WTC11 (cell line): ENCODE measurements around the gene ANXA6. TPM values are rescaled to one million over a fixed set of nuclear protein-coding genes. Genes with fewer than 3 reads are reported as not detected.

Source experiments
- ATAC-seq: fragments of 200-7000 bp; cut with Tn5 transposase; 2 replicates; pipeline ENCODE4 v1.10.0; 2021; ENCODE audit warnings: mild to moderate bottlenecking, moderate library complexity
- CTCF ChIA-PET: fragments of 300-600 bp; sonication (Branson Sonifier 250); formaldehyde crosslinking; loops from one replicate; lab custom pipeline; 2021; ENCODE audit warnings: antibody characterized with exemption; lab: Charles Lee
- POLR2A ChIA-PET: fragments of 350-600 bp; sonication (Branson Sonifier 250); formaldehyde crosslinking; loops from one replicate; lab custom pipeline; 2021; ENCODE audit warnings: antibody characterized with exemption; lab: Charles Lee
- DNase-seq: peaks from one replicate; pipeline ENCODE4 v3.0.0; 2021; ENCODE audit warnings: low spot score
- H3K27ac Mint-ChIP-seq: 2 replicates; pipeline ENCODE4 v1.8.0; 2021; ENCODE audit warnings: mixed read lengths
- H3K27me3 Mint-ChIP-seq: 2 replicates; pipeline ENCODE4 v1.8.0; 2021; ENCODE audit warnings: low read depth, mild to moderate bottlenecking, moderate library complexity, mixed read lengths
- H3K36me3 Mint-ChIP-seq: 2 replicates; pipeline ENCODE4 v1.8.0; 2021; ENCODE audit warnings: mixed read lengths
- H3K4me1 Mint-ChIP-seq: 2 replicates; pipeline ENCODE4 v1.8.0; 2022; ENCODE audit warnings: mixed read lengths
- H3K4me3 Mint-ChIP-seq: 2 replicates; pipeline ENCODE4 v1.8.0; 2021; ENCODE audit warnings: mild to moderate bottlenecking, moderate library complexity, mixed read lengths
- H3K9me3 Mint-ChIP-seq: 2 replicates; pipeline ENCODE4 v1.8.0; 2021; ENCODE audit warnings: mixed read lengths
- ATF1 ChIP-seq: sonication (generic); formaldehyde crosslinking; IDR thresholded peaks from 2 replicates; pipeline ENCODE4 v1.8.1; 2023; ENCODE audit warnings: mild to moderate bottlenecking, moderate library complexity, missing genetic modification reagents
- CBFB ChIP-seq: sonication (generic); formaldehyde crosslinking; IDR thresholded peaks from 2 replicates; pipeline ENCODE4 v1.8.1; 2022; ENCODE audit warnings: mild to moderate bottlenecking, low read depth, missing genetic modification reagents
- ETV6 ChIP-seq: sonication (generic); formaldehyde crosslinking; IDR thresholded peaks from 2 replicates; pipeline ENCODE4 v1.8.1; 2022; ENCODE audit warnings: mild to moderate bottlenecking, missing genetic modification reagents
- FOXP1 ChIP-seq: sonication (generic); formaldehyde crosslinking; IDR thresholded peaks from 2 replicates; pipeline ENCODE4 v1.8.0; 2022; ENCODE audit warnings: missing genetic modification reagents, mild to moderate bottlenecking, moderate library complexity, borderline replicate concordance
- GABPB1 ChIP-seq: sonication (generic); formaldehyde crosslinking; IDR thresholded peaks from 2 replicates; pipeline ENCODE4 v1.8.1; 2023; ENCODE audit warnings: mild to moderate bottlenecking, missing genetic modification reagents
- GRHL2 ChIP-seq: fragments of 250-450 bp; sonication (Bioruptor Pico); IDR thresholded peaks from 2 replicates; pipeline ENCODE4 v1.8.0; 2022; ENCODE audit warnings: mild to moderate bottlenecking, moderate library complexity; ENCODE audit not compliant: insufficient replicate concordance, severe bottlenecking
- GTF2I ChIP-seq: fragments of 250-450 bp; sonication (Bioruptor Pico); conservative IDR thresholded peaks from 2 replicates; pipeline ENCODE4 v1.4.0; 2021; ENCODE audit warnings: mild to moderate bottlenecking
- HMGA2 ChIP-seq: fragments of 250-450 bp; sonication (Bioruptor Pico); IDR thresholded peaks from 2 replicates; pipeline ENCODE4 v1.4.0; 2021; ENCODE audit warnings: mild to moderate bottlenecking, moderate library complexity
- KAT7 ChIP-seq: sonication (generic); formaldehyde crosslinking; IDR thresholded peaks from 2 replicates; pipeline ENCODE4 v1.8.1; 2023; ENCODE audit warnings: missing genetic modification reagents, mild to moderate bottlenecking, borderline replicate concordance
- MXD4 ChIP-seq: fragments of 250-450 bp; sonication (Bioruptor Pico); IDR thresholded peaks from 2 replicates; pipeline ENCODE4 v1.8.0; 2021; ENCODE audit warnings: mild to moderate bottlenecking, moderate library complexity, borderline replicate concordance
- NFATC4 ChIP-seq: fragments of 250-450 bp; sonication (Bioruptor Pico); IDR thresholded peaks from 2 replicates; pipeline ENCODE4 v1.9.0; 2021; ENCODE audit warnings: mild to moderate bottlenecking
- NR1H2 ChIP-seq: sonication (generic); formaldehyde crosslinking; IDR thresholded peaks from 2 replicates; pipeline ENCODE4 v1.9.0; 2021; ENCODE audit warnings: mild to moderate bottlenecking, moderate library complexity, missing genetic modification reagents
- NR3C1 ChIP-seq: sonication (generic); formaldehyde crosslinking; conservative IDR thresholded peaks from 2 replicates; pipeline ENCODE4 v1.8.1; 2023; ENCODE audit warnings: low read depth, mild to moderate bottlenecking, missing genetic modification reagents
- SMAD4 ChIP-seq: sonication (generic); formaldehyde crosslinking; IDR thresholded peaks from 2 replicates; pipeline ENCODE4 v1.8.0; 2022; ENCODE audit warnings: mild to moderate bottlenecking, missing genetic modification reagents
- TP53 ChIP-seq: sonication (generic); formaldehyde crosslinking; IDR thresholded peaks from 2 replicates; pipeline ENCODE4 v1.8.1; 2023; ENCODE audit warnings: mild to moderate bottlenecking, missing genetic modification reagents
- ZBTB21 ChIP-seq: sonication (generic); formaldehyde crosslinking; IDR thresholded peaks from 2 replicates; pipeline ENCODE4 v1.8.1; 2023; ENCODE audit warnings: mild to moderate bottlenecking, missing genetic modification reagents, borderline replicate concordance
- ZNF671 ChIP-seq: fragments of 250-450 bp; sonication (Bioruptor Pico); IDR thresholded peaks from 2 replicates; pipeline ENCODE4 v1.8.0; 2021; ENCODE audit warnings: mild to moderate bottlenecking
- total RNA-seq: library from RNA; stranded (reverse); gene quantifications from 3 replicates; pipeline ENCODE4 v1.2.3, GENCODE V29; 2021
- TF ChIP-seq, protein P1 (sequence below): fragments of 250-450 bp; sonication (Bioruptor Pico); IDR thresholded peaks from 2 replicates; pipeline ENCODE4 v1.9.0; 2021; ENCODE audit warnings: moderate library complexity, mild to moderate bottlenecking, inconsistent platforms, borderline replicate concordance
- TF ChIP-seq, protein P2 (sequence below): sonication (generic); formaldehyde crosslinking; IDR thresholded peaks from 2 replicates; pipeline ENCODE4 v1.8.0; 2022; ENCODE audit warnings: mild to moderate bottlenecking, missing genetic modification reagents
- TF ChIP-seq, protein P3 (sequence below): sonication (generic); formaldehyde crosslinking; IDR thresholded peaks from 2 replicates; pipeline ENCODE4 v1.8.1; 2022; ENCODE audit warnings: low read depth, missing genetic modification reagents, borderline replicate concordance
- TF ChIP-seq, protein P4 (sequence below): sonication (generic); formaldehyde crosslinking; IDR thresholded peaks from 2 replicates; pipeline ENCODE4 v1.8.0; 2022; ENCODE audit warnings: mild to moderate bottlenecking, missing genetic modification reagents
- TF ChIP-seq, protein P5 (sequence below): sonication (generic); formaldehyde crosslinking; IDR thresholded peaks from 2 replicates; pipeline ENCODE4 v1.8.1; 2023; ENCODE audit warnings: mild to moderate bottlenecking, missing genetic modification reagents
- TF ChIP-seq, protein P6 (sequence below): sonication (generic); formaldehyde crosslinking; IDR thresholded peaks from 2 replicates; pipeline ENCODE4 v1.8.0; 2023; ENCODE audit warnings: missing genetic modification reagents, mild to moderate bottlenecking, borderline replicate concordance

ANXA6 gene
- total RNA-seq, 1 experiment from 2014 or later = 92.8 TPM

DNA sequence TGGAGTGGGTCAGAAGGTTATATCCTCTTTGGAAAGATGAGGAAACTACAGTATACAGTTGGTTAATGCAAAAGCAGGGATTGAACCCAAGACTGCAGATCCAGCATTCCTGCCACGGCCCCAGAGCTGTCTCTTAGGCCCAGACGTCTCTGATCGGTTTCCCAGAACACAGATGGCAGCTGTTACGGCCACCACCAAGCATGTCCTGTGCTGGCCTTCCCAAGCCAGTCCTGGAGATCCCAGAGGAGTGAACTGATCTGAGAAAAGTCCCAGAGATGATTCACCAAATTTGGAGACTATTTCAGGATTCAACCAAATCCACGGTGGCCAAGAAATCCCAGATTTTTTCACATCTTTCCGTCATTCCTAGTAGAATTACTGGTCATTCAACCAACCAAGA is 96.8 kb downstream of the ANXA6 start:
- Mint-ChIP-seq H3K9me3 (no peaks in the 10 kb centered on the region), H3K27ac (no peak overlapping the region), H3K36me3 (peaks cover 19% of the 10 kb centered on the region), H3K4me1 (no peaks in the 10 kb centered on the region), H3K4me3 (no peak overlapping the region), H3K27me3 (no peaks in the 10 kb centered on the region)
- TF ChIP-seq, protein P1, sequence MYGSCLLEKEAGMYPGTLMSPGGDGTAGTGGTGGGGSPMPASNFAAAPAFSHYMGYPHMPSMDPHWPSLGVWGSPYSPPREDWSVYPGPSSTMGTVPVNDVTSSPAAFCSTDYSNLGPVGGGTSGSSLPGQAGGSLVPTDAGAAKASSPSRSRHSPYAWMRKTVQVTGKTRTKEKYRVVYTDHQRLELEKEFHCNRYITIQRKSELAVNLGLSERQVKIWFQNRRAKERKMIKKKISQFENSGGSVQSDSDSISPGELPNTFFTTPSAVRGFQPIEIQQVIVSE = no peak
- TF ChIP-seq MXD4 (CRISPR knock-in tag) = no peak
- TF ChIP-seq, protein P2, sequence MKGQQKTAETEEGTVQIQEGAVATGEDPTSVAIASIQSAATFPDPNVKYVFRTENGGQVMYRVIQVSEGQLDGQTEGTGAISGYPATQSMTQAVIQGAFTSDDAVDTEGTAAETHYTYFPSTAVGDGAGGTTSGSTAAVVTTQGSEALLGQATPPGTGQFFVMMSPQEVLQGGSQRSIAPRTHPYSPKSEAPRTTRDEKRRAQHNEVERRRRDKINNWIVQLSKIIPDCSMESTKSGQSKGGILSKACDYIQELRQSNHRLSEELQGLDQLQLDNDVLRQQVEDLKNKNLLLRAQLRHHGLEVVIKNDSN (CRISPR knock-in tag) = no peak
- TF ChIP-seq CBFB = no peak
- TF ChIP-seq SMAD4 = no peak
- TF ChIP-seq NR3C1 = no peak
- TF ChIP-seq GRHL2 = no peak
- no peak for TF ChIP-seq ATF1 (CRISPR knock-in tag)
- TF ChIP-seq, protein P3, sequence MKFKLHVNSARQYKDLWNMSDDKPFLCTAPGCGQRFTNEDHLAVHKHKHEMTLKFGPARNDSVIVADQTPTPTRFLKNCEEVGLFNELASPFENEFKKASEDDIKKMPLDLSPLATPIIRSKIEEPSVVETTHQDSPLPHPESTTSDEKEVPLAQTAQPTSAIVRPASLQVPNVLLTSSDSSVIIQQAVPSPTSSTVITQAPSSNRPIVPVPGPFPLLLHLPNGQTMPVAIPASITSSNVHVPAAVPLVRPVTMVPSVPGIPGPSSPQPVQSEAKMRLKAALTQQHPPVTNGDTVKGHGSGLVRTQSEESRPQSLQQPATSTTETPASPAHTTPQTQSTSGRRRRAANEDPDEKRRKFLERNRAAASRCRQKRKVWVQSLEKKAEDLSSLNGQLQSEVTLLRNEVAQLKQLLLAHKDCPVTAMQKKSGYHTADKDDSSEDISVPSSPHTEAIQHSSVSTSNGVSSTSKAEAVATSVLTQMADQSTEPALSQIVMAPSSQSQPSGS (CRISPR knock-in tag) = no peak
- no peak for TF ChIP-seq HMGA2 (CRISPR knock-in tag)
- no peak for TF ChIP-seq ETV6 (CRISPR knock-in tag)
- TF ChIP-seq FOXP1 (CRISPR knock-in tag) = no peak
- TF ChIP-seq, protein P4, sequence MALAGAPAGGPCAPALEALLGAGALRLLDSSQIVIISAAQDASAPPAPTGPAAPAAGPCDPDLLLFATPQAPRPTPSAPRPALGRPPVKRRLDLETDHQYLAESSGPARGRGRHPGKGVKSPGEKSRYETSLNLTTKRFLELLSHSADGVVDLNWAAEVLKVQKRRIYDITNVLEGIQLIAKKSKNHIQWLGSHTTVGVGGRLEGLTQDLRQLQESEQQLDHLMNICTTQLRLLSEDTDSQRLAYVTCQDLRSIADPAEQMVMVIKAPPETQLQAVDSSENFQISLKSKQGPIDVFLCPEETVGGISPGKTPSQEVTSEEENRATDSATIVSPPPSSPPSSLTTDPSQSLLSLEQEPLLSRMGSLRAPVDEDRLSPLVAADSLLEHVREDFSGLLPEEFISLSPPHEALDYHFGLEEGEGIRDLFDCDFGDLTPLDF (CRISPR knock-in tag) = no peak
- no peak for TF ChIP-seq GTF2I (CRISPR knock-in tag)
- TF ChIP-seq ZNF671 = no peak
- no peak for TF ChIP-seq ZBTB21 (CRISPR knock-in tag)
- TF ChIP-seq NFATC4 (CRISPR knock-in tag) = no peak
- TF ChIP-seq, protein P5, sequence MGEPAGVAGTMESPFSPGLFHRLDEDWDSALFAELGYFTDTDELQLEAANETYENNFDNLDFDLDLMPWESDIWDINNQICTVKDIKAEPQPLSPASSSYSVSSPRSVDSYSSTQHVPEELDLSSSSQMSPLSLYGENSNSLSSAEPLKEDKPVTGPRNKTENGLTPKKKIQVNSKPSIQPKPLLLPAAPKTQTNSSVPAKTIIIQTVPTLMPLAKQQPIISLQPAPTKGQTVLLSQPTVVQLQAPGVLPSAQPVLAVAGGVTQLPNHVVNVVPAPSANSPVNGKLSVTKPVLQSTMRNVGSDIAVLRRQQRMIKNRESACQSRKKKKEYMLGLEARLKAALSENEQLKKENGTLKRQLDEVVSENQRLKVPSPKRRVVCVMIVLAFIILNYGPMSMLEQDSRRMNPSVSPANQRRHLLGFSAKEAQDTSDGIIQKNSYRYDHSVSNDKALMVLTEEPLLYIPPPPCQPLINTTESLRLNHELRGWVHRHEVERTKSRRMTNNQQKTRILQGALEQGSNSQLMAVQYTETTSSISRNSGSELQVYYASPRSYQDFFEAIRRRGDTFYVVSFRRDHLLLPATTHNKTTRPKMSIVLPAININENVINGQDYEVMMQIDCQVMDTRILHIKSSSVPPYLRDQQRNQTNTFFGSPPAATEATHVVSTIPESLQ (CRISPR knock-in tag) = no peak
- ATAC-seq (no peak), DNase-seq (no peak)
- POLR2A ChIA-PET = no interaction called here
- CTCF ChIA-PET = interaction anchor here (1.0 to 1.8 kb wide), 6 partner anchors 9 to 65 kb away, joined by 3 to 12 read pairs (median 4); no protein-coding TSS in a partner anchor

DNA sequence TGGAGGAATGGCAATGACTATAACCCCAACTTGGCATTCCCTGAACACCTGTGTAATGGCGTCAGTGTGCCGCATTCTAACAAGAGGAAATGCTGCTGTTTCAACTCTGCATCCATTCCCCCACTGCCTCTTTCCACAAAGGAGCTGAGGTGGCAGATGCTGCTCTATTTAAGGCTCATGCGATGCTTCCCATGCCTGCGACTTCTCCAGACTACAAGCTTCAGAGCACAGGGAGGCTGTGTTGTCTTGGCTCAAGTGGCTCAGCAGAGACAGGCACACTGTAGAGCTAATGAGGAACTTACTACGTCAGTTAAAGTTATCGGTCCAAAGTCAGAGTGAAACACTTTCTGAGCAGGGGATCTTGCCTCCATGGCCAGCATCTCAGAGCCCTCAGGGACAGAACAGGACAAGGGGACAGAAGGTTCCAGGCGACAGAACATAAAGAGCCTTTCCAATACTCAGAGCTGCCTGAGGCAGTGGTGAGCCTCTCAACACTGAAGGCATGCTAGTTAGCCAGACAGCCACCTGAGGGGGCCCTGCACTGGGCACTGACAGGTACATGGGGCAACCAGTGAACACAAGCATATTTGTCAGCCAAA is 98.6 kb downstream of the ANXA6 start:
- ATAC-seq (no peak), DNase-seq (no peak)
- H3K27ac Mint-ChIP-seq = no peak overlapping the region
- no peaks in the 10 kb centered on the region for H3K9me3 Mint-ChIP-seq
- no peaks in the 10 kb centered on the region for H3K27me3 Mint-ChIP-seq
- H3K4me3 Mint-ChIP-seq = no peak overlapping the region
- ChIA-PET POLR2A (no interaction called here), CTCF (interaction anchor here (1.0 to 2.1 kb wide), 4 partner anchors 10 to 56 kb away, joined by 3 to 12 read pairs (median 6); no protein-coding TSS in a partner anchor)
- peaks cover 25% of the 10 kb centered on the region for H3K36me3 Mint-ChIP-seq
- no peaks in the 10 kb centered on the region for H3K4me1 Mint-ChIP-seq
- TF ChIP-seq KAT7 = no peak
- no peak for TF ChIP-seq TP53 (CRISPR knock-in tag)
- TF ChIP-seq, protein P1 = no peak
- TF ChIP-seq NR1H2 (CRISPR knock-in tag) = no peak
- TF ChIP-seq, protein P6, sequence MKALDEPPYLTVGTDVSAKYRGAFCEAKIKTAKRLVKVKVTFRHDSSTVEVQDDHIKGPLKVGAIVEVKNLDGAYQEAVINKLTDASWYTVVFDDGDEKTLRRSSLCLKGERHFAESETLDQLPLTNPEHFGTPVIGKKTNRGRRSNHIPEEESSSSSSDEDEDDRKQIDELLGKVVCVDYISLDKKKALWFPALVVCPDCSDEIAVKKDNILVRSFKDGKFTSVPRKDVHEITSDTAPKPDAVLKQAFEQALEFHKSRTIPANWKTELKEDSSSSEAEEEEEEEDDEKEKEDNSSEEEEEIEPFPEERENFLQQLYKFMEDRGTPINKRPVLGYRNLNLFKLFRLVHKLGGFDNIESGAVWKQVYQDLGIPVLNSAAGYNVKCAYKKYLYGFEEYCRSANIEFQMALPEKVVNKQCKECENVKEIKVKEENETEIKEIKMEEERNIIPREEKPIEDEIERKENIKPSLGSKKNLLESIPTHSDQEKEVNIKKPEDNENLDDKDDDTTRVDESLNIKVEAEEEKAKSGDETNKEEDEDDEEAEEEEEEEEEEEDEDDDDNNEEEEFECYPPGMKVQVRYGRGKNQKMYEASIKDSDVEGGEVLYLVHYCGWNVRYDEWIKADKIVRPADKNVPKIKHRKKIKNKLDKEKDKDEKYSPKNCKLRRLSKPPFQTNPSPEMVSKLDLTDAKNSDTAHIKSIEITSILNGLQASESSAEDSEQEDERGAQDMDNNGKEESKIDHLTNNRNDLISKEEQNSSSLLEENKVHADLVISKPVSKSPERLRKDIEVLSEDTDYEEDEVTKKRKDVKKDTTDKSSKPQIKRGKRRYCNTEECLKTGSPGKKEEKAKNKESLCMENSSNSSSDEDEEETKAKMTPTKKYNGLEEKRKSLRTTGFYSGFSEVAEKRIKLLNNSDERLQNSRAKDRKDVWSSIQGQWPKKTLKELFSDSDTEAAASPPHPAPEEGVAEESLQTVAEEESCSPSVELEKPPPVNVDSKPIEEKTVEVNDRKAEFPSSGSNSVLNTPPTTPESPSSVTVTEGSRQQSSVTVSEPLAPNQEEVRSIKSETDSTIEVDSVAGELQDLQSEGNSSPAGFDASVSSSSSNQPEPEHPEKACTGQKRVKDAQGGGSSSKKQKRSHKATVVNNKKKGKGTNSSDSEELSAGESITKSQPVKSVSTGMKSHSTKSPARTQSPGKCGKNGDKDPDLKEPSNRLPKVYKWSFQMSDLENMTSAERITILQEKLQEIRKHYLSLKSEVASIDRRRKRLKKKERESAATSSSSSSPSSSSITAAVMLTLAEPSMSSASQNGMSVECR (CRISPR knock-in tag) = no peak
- TF ChIP-seq SMAD4 = no peak
- no peak for TF ChIP-seq GABPB1 (CRISPR knock-in tag)
